ENCODE data around the gene TEDC1.

Gene TEDC1

DNA sequence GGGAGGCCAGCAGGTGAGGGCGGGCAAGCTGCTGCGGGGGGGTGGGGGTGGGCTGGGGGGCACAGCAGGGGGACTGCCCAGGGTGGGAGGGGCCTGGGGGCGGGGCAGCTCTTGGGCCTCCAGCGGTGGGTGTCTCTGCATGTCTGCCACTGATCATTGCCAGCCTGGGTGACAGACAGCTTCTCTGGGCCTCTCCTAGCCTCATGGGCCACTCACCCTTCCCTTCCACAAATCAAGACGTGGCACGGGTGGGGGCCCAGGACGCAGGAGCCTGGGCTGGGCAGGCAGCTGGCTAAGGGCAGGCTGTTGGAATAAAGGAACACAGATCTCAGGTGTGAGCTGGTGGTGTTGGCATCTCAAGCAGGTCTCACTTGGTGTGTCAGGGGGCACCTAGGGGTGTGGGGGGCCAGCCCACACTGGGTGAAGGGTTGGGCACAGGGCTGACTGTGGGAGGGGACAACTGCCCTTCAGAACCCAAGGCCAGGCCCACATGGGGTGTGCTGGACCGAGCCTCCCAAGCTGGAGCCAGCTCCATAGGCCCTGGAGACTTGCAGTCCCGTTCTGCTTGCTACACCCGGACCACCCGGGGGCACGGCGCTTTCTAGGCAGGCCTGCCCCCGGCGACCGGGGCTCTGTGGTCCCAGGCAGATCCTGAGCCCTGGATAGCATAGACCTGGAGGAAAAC lies 3.0 kb downstream of the TEDC1 start:
- in situ Hi-C loops (cut with MboI; ENCODE audit: low sequenced_read_pairs), result loop anchor here (25.0 kb wide), 1 partner anchor 132 kb away; no protein-coding TSS in a partner anchor

DNA sequence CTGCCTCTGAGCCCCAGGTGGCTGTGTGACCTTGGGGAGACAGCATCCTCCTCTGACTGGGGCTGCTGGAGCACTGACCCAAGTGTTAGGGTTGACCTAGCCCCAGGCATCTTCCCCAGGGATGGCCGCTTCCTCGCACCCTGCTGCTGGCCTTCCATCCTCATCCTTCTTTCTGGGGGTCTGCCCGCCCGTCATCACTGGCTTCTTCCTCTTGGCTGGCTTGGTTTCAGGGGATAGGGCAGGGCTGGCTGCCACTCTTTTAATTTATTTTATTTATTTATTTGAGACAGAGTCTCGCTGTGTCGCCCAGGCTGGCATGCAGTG lies 3.5 kb downstream of the TEDC1 start:
- in situ Hi-C loops (cut with MboI; ENCODE audit: low sequenced_read_pairs), result loop anchor here (25.0 kb wide), 1 partner anchor 132 kb away; no protein-coding TSS in a partner anchor

DNA sequence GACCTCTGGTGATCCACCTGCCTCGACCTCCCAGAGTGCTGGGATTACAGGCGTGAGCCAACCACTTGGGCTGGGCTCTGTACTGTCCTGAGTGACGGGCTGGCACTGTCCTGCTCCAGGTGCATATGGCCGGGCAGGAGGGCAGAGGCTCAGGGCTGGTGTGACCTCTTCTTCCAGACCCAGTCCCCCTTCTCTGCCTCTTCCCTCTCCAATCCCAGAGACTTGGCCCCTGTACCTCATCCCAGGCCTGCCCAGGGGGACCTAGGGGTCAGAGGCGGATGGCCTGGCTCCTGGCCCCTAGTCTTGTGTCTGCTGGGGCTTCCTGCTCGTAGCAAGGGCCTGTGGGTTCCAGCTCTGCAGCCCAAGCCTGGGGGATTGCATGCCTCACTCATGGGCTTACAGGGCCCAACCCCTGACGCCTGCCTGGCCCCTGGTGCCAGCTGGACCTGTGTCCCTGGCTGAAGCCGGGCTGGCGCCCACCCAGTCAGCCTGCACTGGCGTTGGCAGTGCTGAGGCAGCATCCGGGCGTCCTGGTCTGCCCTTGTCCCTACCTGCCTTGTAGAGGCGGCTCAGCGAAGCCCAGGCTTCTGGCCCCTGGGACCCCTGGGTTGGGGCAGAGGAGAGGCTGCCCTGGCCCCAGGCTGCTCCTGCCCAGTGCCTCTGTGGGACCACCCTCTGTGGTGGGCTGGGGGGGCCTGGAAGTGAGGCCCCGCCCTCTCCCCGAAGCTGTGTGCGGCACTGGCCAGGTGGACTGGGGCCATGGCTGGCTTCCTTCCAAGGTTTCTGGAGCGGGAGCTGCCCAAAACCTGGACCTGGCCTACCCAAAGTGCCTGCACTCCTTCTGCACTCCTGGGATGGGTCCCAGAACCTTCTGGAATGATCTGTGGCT lies 4.3 kb downstream of the TEDC1 start:
- in situ Hi-C loops (cut with MboI; ENCODE audit: low sequenced_read_pairs), result loop anchor here (25.0 kb wide), 1 partner anchor 133 kb away; no protein-coding TSS in a partner anchor

DNA sequence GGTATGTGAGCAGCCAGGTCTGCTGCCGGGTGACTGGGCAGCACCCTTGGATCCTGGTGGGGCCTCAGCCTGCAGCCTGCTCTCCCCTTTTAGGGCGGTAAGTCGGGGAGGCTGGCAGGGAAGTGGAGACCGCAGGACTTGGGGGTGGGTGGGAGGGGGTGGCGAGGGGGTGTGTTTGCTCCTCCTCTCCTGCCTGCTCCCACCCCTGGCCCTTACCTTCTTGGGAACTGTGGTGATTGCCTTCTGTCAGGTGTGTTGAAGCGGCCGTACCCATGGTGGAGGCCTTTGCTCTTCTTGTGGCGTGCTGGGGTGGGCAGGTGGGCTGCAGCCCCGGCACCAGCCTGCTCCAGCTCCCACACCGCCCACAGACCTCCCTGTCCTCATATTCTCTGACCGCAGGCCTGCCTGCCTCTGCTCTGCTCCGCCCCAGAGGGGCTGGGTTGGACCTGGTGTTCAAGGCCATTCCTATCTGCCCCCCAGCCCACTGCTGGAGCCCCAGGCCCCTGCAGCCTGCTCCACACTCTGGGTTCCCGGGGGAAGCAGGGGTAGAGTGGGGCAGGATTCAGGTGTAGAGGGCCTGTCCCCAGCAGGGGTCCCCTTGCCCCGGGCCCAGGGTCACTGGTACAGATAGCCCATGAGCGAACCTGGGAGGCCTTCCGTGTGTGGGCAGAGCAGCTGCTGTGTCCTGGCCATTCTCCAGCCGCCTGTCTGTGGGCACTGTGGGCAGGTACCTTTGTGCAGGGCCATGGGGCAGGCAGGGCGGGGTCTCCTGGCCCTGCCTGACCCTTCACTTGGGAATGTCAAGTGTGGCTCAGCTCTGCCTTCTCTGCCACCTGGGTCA lies 5.2 kb downstream of the TEDC1 start:
- in situ Hi-C loops (cut with MboI; ENCODE audit: low sequenced_read_pairs), result loop anchor here (25.0 kb wide), 1 partner anchor 134 kb away; no protein-coding TSS in a partner anchor

DNA sequence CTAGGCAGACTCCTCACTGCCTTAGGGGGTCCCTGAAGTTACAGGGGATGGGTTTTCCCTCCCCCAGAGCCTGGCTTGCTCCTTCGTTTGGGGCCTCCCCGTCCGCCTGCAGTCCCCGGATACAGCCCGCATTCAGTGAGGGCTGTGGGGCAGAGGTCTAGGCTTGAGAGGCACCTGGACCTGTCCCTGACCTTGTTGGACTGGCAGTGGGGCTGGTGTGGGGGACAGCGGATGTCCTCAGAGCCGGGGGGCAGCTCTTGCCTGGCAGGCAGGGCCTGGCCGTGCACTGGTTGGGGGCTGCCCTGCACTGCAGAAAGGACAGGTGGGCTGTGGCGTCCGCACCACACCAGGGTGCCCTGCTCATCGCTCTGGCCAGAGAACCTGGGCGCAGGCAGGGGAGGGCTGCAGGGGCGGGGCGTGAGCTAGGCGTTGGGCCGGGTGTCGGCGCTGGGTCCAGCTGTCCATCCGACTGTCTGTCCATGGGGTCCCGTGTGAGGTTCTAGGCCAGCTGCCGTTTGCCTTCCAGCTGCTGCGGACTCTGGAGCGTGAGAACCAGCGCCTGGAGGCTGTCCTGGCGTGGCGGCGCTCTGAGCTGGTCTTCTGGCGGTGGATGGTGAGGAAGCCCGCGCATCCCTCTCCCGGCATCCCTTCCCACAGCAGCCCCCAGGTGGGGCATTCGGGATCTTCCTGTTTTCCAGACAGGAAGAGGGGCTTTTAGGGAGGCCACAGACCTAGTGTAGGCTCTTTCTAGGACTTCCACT lies 6.0 kb downstream of the TEDC1 start:
- in situ Hi-C loops (cut with MboI; ENCODE audit: low sequenced_read_pairs), result loop anchor here (25.0 kb wide), 1 partner anchor 135 kb away; no protein-coding TSS in a partner anchor

DNA sequence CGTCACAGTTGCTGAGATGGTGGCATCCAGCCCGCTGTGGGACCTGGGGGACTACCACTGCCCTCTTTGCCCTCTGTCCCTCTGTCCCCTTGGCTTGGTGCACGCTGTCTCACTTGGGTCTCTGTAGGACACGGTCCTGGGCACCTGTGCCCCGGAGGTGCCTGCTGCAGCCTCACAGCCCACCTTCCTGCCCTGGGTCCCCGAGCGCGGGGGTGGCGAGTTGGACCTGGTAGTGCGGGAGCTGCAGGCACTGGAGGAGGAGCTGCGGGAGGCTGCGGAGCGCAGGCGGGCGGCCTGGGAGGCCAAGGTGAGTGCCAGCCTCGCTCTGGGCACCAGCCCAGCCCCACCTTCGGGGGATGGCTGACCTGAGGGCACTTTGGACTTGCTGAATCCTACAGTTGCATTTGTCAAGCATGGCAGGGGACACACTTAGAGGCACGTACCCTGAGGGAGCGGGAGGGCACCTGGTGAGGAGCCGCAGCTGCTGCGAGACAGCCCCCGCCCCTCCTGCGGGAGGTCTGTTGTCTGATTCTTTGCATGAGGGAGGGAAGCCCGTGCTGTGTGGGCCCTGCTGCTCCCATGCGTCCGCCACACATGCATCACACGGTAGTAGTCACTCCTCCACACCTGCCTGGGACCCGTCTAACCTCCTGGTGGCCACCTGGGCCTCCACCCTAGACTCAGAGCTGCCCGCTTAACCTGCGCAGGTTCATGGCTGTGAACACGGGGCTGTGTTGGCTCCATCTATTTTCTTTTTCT lies 6.8 kb downstream of the TEDC1 start:
- in situ Hi-C loops (cut with MboI; ENCODE audit: low sequenced_read_pairs), result loop anchor here (25.0 kb wide), 1 partner anchor 136 kb away; no protein-coding TSS in a partner anchor

DNA sequence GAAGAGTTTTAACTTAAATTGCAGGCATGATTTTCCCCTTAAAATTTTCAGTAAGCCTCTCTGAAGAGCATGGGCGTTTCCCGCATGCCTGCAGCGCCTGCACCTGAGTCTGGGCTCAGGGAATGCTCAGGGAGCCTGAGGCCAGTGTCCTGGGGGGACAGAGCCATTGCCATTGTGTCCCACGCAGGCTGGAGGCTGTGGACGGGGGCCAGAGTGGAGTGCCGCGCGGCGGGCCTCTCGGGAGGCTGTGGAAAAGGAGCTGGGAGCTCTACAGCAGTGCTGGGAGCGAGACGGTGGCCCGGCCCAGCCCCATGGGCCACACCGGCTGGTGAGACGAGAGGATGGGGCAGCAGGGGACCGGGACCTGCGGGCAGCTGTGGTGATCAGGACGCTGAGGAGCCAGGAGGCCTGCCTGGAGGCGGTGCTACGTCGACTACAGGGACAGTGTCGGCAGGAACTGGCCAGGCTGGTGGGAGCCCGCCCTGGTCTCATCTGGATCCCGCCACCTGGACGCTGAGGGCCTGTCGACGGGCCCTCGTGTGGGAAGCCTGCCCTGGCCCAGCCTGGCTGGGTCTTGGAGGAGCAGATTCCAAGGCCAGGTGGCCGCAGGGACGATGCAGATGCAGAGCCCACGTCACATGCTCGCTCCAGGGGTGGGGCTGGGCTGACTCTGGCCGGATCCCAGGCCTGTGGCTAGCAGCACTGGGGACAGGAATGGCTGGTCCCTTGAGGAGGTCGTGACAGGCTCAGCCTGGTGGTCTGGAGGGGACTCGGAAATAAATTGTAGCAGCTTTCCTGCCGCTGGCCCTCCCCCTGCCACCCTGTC lies 7.6 kb downstream of the TEDC1 start:
- in situ Hi-C loops (cut with MboI; ENCODE audit: low sequenced_read_pairs), result loop anchor here (25.0 kb wide), 1 partner anchor 136 kb away; no protein-coding TSS in a partner anchor

DNA sequence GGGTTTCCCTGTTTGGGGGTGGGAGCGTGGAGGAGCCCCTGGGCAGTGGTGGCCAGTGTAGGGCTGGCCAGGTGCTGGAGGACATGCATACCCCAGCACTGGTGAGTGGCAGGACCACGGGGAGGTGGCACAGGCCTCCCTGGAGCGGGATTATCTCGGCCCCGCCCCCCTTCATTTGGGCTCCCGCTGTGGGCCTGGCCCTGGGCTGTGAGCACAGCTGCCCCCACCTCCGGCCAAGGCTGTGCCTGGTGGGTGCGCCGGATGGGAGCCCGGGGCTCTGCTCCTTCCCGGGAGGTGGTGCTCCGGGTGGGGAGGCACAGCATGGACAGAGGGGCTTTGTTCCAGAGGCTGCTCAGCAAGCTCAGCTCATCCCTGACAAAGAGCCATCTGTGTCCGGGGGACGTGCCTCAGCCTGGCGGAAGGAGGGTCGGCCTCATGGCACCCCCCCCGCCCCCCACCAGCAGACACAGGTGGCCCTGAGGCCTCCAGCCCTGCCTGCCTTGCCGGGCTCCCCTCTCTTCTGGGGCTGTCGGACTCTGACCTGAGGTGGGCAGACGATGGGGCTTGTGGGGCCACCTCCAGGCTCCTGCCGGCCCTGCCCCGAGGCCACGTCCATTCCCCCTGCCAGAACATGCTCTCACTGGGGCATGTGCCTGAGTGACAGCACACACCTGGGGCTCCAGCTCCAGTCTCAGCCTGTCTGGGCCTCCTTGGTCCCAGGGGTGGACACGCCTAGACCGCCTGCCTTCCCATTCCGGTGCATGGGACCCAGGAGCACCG lies 8.4 kb downstream of the TEDC1 start:
- in situ Hi-C loops (cut with MboI; ENCODE audit: low sequenced_read_pairs), result loop anchor here (25.0 kb wide), 1 partner anchor 137 kb away; no protein-coding TSS in a partner anchor

DNA sequence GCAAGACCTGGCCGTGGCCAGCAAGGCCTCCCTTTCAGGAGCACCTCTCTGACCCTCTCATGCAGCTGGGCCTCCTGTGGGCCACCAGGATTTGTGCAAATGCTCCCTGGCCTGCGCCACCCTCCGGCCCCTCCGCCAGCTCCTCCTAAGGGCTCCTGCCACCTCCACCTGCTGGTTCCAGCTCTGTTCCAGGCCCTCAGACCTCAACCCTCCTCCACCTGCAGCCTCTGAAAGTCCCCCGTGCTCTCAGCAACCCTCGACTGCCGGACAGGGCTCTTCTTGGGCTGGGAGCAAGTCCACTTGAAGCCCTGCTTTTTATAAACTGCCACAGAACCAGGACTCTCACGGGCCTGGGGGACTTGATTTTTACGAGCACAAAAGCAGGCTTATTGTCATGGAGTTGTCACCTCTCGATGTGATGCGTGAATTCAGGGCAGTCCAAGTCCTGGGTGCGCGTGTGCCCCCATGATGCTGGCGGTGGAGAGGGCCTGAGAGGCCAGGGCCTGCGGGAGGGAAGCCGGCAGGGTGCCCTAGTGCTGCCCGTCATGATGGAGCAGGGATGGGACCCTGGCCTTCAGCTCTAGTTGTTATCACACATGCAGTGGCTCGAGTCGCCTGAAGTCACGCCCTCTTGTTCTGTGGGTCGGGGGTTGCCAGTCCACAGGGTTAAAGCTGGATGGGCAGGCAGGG lies 9.1 kb downstream of the TEDC1 start:
- in situ Hi-C loops (cut with MboI; ENCODE audit: low sequenced_read_pairs), result no loop called here

DNA sequence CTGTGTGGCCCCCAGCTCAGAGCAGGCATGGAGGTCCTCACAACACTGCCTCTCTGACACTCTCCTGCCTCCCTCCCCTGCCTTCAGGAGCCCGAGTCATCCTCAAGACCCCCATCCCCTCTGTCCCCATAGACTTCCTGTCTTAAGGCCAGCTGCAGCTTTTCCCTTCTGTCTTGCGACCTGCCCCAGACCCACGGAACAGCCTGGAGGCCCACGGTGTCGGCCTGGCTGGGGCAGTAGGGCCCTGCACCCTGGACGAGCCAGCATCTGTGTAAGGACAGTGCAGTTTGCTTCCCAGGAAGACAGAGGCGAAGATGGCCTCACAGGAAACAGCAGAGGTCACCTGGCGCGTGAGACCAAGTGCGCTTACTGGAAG lies 9.7 kb downstream of the TEDC1 start:
- in situ Hi-C loops (cut with MboI; ENCODE audit: low sequenced_read_pairs), result no loop called here

DNA sequence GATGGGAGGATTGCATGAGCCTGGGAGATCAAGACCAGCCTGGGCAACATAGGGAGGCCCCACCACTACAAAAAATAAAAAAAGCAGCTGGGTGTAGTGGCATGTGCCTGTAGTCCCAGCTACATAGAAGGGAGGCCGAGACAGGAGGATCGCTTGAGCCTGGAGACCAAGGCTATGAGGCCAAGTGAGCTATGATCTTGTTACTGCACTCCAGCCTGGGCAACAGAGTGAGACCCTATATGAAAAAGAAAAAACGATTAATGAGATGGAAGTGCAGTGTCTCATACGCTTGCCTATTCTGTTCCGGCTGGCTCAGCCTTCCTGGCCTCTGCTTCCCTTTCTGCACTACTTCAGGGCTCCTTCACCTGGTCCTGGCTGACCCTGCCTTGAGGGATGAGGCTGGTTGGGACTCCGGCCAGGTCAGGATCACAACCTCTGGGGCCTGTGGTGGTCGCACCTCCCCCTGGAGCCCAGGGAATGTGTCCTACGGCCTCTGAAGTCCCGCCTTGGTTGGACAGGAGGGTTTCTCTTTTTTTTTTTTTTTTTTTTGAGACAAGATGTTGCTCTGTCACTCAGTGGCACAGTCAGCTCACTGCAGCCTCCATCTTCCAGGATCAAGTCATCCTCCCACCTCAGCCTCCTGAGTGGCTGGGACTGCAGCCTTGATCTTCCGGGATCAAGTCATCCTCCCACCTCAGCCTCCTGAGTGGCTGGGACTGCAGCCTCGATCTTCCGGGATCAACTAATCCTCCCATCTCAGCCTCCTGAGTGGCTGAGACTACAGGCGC lies 10.7 kb downstream of the TEDC1 start:
- in situ Hi-C loops (cut with MboI; ENCODE audit: low sequenced_read_pairs), result no loop called here

DNA sequence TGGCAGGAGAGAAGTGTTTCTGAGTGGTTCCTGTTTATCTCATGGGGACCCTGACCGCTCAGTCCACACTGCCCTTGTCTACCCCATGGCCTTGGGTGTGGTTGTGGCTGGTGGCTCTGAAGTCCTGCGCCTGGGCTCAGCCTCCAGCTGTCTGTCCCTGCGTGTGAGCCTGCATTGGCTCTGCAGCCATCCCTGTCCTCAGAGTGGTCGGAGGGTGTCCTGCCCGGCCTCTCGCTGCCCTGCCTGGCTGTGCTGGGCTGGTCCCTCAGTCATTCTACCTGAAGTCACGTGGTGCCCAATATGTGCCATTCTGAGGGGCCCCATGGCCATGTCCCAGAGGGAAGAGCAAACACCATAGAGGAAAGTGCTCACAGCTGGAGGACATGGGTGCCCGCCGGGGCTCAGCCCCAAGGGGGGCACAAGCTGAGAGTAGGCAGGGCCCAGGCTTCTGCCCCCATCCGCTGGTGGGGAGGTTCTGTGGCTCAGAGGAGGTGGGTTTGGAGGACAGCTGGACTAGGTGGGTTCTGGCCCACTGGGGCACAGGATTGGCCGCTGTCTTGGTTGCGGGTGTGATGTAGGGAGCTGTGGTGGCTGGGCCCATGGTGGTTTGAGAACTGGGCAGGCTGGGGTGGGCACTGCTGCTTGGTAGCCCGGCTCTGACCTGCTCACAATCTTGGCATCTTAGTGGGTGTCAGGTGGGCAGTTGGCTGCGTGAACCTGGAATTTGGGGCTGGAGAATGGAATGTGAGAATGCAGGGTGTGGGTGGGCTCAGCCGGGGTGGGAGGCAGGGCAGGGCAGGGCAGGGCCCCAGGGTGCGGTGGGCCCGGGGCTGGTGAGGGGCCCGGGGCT lies 11.6 kb downstream of the TEDC1 start:
- in situ Hi-C loops (cut with MboI; ENCODE audit: low sequenced_read_pairs), result no loop called here

DNA sequence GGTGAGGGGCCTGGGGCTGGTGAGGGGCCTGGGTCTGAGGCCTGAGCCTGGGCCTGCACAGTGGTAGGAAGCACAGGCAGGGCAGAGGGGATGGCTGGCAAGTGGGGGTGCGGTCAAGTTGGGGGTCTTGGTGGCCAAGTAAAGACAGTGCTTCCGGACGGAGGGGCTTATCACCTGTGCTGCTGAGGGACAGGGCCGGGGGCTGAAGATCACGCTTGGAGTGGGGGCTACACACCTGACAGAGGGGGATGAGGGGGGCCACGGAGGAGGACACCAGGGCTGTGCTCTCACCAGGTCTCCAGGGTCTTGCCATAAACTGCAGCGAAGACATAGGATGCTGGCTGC lies 12.2 kb downstream of the TEDC1 start:
- in situ Hi-C loops (cut with MboI; ENCODE audit: low sequenced_read_pairs), result no loop called here

DNA sequence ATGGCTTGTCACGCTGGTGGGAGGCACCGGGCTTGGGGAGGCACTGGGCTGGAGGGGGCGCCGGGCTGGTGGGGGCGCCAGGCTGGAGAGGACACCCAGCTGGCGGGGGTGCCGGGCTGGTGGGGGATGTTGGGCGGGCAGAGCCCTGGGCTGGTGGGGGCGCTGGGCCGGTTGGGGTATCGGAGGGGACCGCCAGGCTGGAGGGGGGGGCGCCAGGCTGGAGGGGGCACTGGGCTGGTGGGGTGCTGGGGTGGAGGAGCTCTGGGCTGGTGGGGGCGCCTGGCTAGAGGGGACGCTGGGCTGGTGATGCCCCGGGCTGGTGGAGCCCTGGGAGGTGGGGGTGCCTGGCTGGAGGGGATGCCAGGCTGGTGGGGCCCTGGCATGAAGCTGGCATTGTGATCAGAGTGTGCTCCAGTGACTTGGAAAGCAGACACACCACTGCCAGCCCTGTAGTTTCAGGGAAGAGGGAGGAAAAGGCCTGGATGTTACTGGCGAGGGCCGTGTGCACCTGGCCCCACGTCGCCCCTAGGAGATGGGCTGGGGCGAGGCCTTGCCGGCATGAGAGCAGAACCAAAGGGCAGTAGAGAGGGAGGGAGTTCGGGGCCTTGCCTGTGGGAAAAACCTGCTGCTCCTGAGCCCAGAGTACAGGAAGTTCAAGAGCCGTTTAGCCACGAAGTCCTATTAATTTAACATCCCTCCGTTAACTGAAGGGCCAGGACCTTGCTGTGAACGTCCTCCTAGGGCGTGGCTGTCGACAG lies 13.1 kb downstream of the TEDC1 start:
- in situ Hi-C loops (cut with MboI; ENCODE audit: low sequenced_read_pairs), result no loop called here

DNA sequence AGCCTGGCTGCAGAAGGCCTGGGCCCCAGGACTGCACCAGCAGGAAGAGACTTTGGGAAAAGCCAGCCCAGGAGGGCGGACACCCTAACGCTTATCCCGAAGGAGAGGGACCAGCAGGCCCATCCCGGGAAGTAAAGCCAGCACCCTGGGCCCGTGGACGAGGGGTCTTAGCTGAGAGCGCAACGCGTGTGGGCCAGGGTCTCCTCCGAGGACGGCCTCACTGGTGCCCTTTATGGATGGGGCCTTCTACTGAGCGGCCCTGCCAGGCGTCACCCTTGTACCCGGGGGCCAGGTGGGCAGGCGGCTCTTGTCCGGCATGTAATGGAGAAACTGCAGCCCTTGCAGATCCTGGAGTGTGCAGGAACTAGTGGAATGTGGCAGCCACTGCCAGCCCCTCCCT lies 14.1 kb downstream of the TEDC1 start:
- in situ Hi-C loops (cut with MboI; ENCODE audit: low sequenced_read_pairs), result no loop called here
